ENCODE measurements around the gene MRPL19. TPM values are rescaled to one million over a fixed set of nuclear protein-coding genes. Genes with fewer than 3 reads are reported as not detected.

MRPL19 gene
- polyA plus RNA-seq, 3 donors = 4.5 to 25.0 (median 25.0) TPM

GRCh38 chr2:75716406-75716805, 69.8 kb downstream of the MRPL19 start:
- no peak for DNase-seq
- H3K4me1 ChIP-seq (ENCODE audit: control insufficient read depth in 1 of 2, insufficient read depth in 2 of 2, low read length in 2 of 2) = peaks cover 0 to under 1% of the 10 kb centered on the region in 2 donors
- no peak overlapping the region for H3K27ac Mint-ChIP-seq
- whole genome bisulfite sequencing (ENCODE audit: insufficient coverage) = no CpG with 5 or more reads among the region's 3 CpGs
- intact Hi-C loops (cut with micrococcal nuclease) = no loop called here
- no peaks in the 10 kb centered on the region for H3K4me1 Mint-ChIP-seq
- no peak overlapping the region for H3K9ac ChIP-seq (ENCODE audit: insufficient read depth, low read length, poor library complexity, severe bottlenecking)
- no peaks in the 10 kb centered on the region for H4K20me1 ChIP-seq (ENCODE audit: insufficient read depth, low read length)
- H3K9me3 ChIP-seq (replicated peaks in 1 of 2; ENCODE audit: control insufficient read depth in 1 of 2, insufficient read depth in 1 of 2, low read length in 2 of 2) = no peaks in the 10 kb centered on the region
- no peak overlapping the region for H2AFZ ChIP-seq (ENCODE audit: insufficient read depth, low read depth, low read length, poor library complexity, severe bottlenecking)
- no peaks in the 10 kb centered on the region for H3K36me3 Mint-ChIP-seq
- H3K27me3 ChIP-seq (ENCODE audit: control insufficient read depth in 2 of 2, insufficient read depth in 2 of 2, low read length in 2 of 2) = no peaks in the 10 kb centered on the region
- H3K27ac ChIP-seq (ENCODE audit: low read depth in 1 of 2, low read length in 2 of 2) = no peak overlapping the region
- H3K27me3 Mint-ChIP-seq (ENCODE audit: low read depth in 3 of 3) = peaks cover 4 to 5% (median 4%) of the 10 kb centered on the region in 3 donors
- H3K4me3 ChIP-seq (replicated peaks in 1 of 3; ENCODE audit: low read depth in 2 of 3, low read length in 3 of 3) = no peak overlapping the region
- no peaks in the 10 kb centered on the region for H3K79me2 ChIP-seq (ENCODE audit: insufficient read depth, low read length)
- H3K4me3 Mint-ChIP-seq = no peak overlapping the region
- H3K9me3 Mint-ChIP-seq = peaks cover 0 to 7% (median 4%) of the 10 kb centered on the region in 7 donors
- no peak overlapping the region for H3K4me2 ChIP-seq (replicated peaks; ENCODE audit: extremely low read depth, low read length, poor library complexity, severe bottlenecking)
- H3K36me3 ChIP-seq (replicated peaks in 1 of 2; ENCODE audit: control insufficient read depth in 1 of 2, insufficient read depth in 2 of 2, low read length in 2 of 2) = no peaks in the 10 kb centered on the region
- TF ChIP-seq CTCF (IDR thresholded peaks at IDR 0.05) = no peak

- Mint-ChIP-seq H3K4me1 (no peaks in the 10 kb centered on the region), H3K9me3 (peaks cover 1 to 5% (median 4%) of the 10 kb centered on the region in 7 donors), H3K36me3 (no peaks in the 10 kb centered on the region), H3K27me3 (ENCODE audit: low read depth in 3 of 3) (peaks cover 2 to 7% (median 6%) of the 10 kb centered on the region in 3 donors), H3K27ac (no peak overlapping the region), H3K4me3 (no peak overlapping the region)
- Histone ChIP-seq H4K20me1 (ENCODE audit: insufficient read depth, low read length) (no peaks in the 10 kb centered on the region), H3K4me1 (ENCODE audit: control insufficient read depth in 1 of 2, insufficient read depth in 2 of 2, low read length in 2 of 2) (no peaks in the 10 kb centered on the region), H3K9ac (ENCODE audit: insufficient read depth, low read length, poor library complexity, severe bottlenecking) (no peak overlapping the region), H3K27ac (ENCODE audit: low read depth in 1 of 2, low read length in 2 of 2) (no peak overlapping the region), H3K36me3 (replicated peaks in 1 of 2; ENCODE audit: control insufficient read depth in 1 of 2, insufficient read depth in 2 of 2, low read length in 2 of 2) (no peaks in the 10 kb centered on the region), H2AFZ (ENCODE audit: insufficient read depth, low read depth, low read length, poor library complexity, severe bottlenecking) (no peak overlapping the region), H3K4me3 (replicated peaks in 1 of 3; ENCODE audit: low read depth in 2 of 3, low read length in 3 of 3) (no peak overlapping the region), H3K79me2 (ENCODE audit: insufficient read depth, low read length) (no peaks in the 10 kb centered on the region), H3K27me3 (ENCODE audit: control insufficient read depth in 2 of 2, insufficient read depth in 2 of 2, low read length in 2 of 2) (no peaks in the 10 kb centered on the region), H3K9me3 (replicated peaks in 1 of 2; ENCODE audit: control insufficient read depth in 1 of 2, insufficient read depth in 1 of 2, low read length in 2 of 2) (no peaks in the 10 kb centered on the region), H3K4me2 (replicated peaks; ENCODE audit: extremely low read depth, low read length, poor library complexity, severe bottlenecking) (no peak overlapping the region)
- WGBS (ENCODE audit: insufficient coverage) = no CpG with 5 or more reads among the region's 1 CpG
- intact Hi-C loops (cut with micrococcal nuclease) = no loop called here
- DNase-seq = no peak
- no peak for TF ChIP-seq CTCF (IDR thresholded peaks at IDR 0.05)
Measured at GRCh38 chr2:75719616-75720015, 73.0 kb downstream of the MRPL19 start.

Measured in CD14-positive monocyte (primary cell).